ENCODE measurements around the gene MTMR1.

Gene MTMR1

DNA sequence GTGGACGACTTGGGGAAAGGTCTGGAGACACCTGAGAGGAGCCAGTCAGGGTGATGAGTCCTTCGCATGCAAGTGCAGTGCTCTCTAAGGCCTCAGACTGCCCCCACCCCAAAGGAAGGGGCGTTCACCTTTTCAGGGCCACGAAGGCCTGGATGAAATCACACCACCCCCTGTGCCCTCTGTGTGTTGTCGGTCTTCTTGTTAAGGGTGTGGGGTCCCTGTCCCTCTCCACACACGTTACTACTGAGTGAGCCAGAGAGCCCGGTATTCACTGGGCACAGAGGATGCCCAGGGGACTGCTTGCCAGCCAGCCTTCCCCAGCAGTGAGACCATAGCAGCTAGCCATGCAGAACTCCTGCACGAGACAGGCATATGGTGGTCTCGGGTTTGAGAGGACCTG lies 72.0 kb downstream of the MTMR1 start:
- no peak for DNase-seq

DNA sequence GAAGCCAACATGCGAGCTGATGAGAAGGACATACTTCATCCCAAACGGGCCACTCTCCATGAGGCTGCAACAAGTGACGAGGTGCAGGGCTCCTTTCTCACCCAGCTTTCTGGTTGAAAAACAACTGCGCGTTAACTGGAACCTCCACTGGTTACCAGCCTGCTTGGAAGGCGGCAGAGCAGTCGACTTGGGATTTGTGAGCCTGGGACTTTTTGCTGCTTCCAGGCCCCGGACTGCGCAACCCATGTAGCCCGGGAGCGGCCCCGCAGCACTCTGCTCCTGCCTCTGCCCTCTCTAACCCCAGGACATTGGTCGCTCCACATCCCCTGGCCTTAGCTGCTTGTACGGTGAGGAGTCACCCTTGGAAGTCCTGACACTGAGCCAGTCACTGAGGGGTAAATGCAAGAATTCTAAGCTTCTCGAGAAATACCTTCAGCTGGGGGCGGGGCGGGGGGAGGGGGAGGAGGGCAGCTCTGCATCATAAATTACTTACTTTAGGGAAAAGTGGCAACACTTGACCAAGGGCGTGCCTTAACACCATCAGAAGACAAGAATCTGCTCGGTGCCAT lies 72.7 kb downstream of the MTMR1 start:
- DNase-seq, result no peak

DNA sequence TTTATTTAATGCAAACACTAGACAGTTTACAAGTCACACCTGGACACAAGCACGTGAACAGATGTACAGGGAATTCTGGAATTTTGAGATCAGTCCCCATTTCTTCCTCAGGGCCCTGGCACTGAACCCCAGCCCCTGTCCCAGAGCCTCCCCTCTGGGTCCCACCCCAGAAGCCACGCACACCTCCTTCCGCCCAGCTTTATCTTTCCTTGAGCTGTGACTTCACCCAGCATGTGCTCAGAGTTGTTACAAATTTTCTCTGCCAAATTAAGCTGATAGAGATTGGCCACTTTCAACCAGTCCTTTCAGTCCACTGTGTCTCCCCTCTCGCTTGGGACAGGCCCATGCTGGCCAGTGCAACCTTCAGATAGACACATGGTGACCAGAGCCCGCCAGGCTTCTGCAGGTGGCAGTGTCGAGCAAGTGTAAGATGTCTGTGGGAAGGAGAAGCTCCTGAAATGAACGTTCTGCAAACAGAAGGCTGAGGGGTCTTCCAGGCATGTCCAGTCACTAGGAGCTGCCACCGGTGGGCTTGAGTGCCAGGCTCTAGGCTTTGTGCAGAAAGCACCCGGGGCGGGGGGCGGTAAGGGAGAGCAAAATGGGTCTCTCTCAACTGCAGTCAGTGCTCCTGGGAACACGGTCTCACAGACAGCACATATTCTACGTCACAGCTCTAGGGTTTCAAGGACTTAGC lies 73.3 kb downstream of the MTMR1 start:
- no peak for DNase-seq

DNA sequence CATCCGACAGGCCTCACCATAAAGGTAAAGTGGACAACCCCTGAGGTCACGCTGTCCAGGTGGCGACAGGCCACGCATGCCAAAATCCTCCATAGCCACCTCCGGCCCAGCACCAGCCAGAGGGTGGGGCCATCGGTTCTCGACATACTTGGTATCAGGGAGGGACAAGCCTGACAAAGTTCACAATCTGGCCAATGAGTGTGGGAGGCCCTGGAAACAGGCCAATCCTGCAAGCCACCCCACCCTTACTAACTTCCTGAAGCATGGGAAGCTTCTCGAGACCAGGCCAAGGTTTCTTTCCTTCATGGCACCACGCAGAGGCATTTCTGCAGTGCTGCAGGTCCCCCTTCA lies 73.8 kb downstream of the MTMR1 start:
- DNase-seq, result no peak

DNA sequence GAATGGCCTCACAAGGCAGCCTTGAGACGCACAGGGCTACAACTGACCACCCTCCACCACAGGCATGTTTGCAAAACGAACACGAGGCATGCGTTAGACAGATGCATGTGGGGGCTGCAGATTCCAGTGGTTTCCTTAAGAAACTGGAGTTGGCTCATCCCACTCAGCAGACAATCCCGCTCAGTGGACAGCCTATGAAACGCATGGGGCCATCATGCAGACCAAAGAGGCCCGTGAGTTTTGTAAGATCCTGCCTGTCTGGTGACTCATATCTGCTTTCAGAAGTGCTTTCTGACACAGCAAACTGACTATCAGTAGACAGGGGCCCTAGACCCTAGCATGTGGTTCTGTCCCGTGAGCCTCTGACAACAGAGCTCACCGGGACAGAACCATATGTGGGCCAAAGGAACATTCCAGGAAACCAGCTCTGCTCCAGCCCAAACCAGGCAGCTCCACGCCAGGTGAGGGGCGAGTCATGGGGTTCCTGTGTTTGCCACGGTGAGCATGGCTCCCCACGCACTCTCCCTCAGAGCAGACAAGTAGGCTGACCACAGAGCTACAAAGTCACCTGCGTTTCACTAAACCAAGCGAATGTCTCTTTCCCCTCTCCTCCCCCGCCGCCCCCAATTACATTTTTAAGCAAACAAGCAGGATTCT lies 74.4 kb downstream of the MTMR1 start:
- DNase-seq, result no peak

DNA sequence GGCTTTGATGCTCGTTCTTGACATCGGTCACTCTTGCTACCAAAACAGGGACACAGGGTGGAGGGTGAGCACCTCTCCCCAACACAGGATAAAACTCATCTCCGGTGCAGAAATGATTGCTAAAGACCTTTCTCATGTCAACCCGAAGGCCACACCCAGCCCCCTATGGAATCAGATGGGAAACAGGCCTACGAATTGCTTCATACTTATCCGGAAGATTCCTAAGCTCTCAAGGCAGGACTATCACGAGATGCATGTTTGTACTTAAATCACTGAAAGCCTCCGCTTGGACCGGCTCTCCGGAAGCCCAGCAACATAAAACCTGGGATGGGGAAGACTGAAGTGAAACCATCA lies 74.9 kb downstream of the MTMR1 start:
- DNase-seq, result no peak

DNA sequence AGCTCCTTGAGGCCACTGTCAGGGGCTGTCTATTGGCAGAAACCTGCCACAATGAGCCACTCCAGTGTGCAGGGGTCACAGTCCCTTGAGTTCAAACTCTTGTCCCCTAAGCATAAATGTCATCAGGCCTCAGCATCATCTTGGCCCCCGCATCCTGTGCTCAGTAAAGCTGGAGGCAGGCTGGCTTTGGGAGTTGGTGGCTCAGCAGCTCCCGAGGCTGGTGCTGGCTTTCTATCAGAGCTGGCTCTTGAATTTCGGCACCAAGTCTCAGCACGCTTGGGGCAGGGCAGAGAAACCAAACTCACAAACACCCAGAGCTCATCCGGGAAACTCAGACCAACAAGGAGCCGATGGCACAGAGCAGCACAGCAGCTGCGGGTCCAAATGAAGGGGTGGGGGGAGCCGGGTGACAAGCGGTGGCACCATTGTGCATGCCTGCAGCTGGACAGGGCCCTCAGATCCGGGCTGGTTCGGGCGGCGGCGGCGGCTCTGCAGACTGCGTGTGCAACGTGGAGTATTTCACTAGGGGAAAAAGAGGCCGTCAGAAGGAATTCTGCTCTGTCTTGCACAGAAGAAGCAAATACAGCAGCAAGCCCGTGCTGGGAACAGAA lies 75.5 kb downstream of the MTMR1 start:
- no peak for DNase-seq

DNA sequence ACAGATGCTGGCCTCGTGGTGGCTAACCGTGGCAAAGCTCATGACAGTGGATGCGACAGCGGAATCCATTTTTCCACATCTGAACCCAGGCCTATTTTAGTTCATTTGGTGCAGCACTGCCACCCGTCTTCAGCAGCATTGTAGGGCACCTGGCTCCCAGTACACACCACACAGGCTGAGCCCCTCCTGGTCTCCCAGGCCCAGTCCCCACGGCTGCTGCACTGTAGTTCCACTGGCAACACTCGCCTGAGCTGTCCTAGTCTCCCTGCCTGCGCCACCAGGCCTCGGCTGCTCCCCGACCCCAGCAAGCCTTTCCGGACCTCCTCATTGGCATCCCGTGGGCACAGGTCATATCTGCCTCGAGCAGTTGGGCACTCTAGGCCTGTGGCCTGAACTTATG lies 76.2 kb downstream of the MTMR1 start:
- no peak for DNase-seq

DNA sequence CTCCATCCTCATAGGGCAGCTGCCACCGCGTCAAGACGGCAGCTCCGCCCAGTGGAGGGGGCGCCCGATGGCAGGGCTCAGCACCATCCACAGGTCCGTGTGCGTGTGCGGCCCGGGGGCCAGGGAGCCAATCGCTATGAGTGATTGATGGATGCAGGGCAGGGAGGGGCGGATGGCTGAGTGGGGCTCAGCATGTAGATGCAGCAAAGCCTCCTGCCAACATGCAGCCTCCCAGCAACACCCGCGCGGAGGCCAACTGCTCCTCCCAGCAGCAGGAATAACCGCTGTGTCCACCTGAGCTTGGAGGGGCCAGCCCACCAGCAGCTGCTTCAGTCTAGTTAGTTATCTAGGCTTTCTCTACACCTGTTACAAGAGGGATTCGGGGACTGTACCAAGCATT lies 77.4 kb downstream of the MTMR1 start:
- DNase-seq, result no peak

DNA sequence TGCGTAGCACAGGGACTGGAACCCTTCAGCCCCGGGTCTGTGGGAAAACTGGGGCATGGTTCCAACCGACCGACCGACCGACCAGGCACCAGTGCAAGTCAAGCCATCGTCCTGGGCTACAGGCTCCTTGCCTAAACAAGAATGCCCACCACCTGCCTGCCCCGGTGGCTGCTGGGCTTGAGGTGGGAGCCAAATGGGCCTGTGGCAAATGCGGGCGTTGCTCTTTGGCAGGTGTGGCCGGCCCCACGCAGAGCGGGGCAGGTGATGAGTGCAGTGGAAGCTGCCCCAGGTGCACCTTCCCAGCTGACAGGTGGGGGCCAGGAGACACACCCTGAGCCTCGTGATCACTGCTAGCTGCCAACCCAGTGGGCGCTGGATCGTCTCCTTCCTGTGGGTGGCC lies 77.9 kb downstream of the MTMR1 start:
- no peak for DNase-seq

DNA sequence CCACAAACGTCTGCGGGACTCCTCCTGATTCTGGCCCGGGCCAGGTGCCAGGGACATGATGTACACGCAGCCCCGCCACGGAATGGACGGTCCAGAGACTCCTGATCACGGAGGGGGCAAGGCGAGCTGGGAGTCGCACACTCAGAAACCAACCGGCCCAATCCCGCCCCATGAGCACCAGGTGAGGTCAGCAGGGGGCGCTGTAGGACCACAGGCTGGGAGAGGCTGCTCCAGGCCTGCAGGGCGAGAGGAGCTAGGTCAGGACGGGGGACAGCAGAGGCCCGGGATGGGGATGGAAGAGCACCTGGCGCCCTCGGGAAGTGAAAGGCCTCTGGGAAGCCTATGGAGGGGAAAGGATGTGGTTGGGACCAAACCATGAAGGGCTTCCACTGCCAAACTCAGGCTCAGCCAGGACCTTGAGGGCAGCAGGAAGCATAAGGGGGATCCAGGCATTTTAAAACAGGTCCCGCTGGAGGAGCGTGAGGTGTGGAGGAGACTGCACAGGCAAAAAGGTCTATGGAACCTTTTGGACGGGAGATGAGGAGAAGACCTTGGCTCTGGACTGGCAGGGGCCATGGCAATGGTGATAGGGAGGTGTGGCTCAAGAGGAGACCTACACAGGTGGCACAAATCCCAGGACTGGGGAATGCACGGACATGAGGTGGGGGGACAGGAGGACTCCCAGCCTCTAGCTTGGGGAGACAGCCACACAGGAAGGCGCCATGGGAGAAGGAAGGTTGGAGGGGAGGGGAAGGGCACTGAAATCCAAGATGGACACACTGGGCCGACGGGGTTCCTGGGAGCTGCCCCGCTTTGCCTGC lies 79.2 kb downstream of the MTMR1 start:
- DNase-seq, result peak; percentile 34 to 66

DNA sequence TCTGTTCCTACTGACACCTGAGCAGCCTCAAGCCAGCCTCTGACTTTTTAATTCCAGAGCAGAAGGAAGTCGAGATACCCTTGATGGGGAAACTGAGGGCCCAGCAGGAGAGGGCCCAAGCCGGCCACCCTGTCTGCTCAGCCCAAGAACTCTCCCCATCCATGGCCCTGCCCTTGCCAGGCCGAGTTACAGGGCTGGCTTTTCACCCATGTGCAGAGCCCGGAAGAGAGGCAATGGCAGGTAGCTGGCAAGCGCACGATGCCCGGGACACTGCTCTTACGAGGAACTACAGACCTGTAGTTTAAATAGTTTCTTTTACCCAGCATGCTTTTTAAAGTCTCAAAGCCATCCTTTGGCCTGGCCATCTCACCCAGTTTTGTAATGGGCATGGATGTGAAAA lies 79.9 kb downstream of the MTMR1 start:
- DNase-seq, result no peak

DNA sequence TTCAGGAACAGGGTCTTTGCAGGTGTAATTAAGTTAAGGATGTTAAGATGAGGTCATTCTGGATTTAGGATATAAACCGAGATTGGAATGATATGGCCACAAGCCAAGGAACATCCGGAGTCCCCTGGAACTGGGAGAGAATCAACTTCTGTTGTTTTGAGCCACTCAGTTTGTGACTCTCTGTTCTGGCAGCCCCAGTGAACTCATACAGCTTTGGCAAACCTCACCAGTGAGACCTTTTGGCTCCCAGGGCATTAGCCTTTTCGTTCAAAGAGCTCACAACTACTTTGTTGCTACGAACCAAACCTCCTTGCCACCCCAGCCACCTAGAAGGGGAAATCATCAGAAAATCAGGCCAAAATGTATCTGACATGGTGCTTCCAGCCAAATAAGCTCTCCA lies 80.4 kb downstream of the MTMR1 start:
- DNase-seq, result no peak

DNA sequence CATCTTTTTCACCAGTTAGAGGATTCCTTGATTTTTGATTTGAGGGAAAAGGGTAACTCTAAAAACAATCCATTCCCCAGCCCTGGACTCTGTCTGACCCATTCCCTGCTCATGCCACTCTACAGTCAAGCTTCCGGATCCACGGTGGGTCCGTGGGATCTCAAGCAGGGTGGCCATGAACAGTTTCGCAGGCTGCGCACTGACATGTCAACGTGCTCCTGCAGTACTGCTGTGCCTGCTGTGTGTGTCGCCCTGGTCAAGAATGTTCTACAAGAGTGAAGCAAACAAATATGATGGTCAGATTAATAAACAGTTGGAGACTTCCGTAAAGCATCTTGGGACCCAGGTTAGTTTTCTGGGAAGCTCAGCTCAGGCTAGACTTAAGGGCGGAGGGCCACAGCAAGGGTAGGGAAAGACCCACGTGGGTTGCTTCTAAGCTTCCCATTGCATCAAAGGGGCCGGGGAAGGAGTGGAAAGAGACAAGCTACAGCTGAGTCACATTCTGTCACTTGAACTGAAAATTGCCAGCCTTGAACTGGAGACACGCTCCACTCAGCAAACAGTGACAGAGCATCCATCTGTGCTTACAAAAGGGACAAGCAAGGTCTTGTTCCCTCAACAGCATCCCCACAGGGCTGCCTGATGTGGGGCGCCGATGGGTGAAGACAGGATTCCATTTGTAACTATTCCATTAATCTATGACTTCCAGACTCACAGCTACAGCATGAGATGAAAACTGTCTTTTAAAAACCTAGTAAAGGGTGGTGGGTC lies 81.8 kb downstream of the MTMR1 start:
- DNase-seq, result no peak

DNA sequence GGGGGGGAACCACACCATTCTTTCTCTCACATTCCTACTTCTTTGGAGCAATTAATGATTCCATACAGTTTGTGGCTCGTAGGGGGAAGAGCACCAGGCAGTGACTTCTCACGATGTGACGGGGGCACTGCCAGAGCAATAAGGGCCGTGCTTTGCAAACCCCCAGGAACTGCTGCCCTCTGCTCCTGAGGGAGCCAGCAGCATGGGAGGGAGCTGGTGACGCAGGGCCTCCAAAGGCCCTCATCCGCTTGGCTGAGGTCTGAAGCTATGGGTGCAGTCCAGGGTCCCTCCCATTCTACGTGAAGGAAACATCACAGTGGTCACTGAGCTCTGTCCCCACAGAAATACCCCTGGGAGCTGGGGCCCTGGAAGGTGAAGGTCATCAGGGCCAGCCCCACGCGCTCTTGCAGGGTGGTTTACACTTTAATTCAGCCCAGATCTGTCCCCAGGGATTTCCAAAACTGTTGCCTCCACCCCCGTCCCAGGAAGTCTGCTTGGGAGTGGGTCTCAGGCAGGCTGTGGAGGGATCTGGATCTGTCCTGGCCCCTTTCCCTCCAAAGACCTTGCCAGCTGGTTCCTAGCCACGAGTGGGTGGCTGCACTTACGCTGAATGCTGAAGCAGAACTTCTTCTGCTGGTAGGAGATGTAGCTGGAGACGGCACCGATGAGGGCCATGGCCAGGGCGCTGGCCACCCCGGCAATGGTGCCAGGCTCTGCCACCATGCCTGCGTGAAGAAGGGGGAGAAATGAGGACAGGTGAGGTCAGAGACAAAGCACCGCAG lies 82.6 kb downstream of the MTMR1 start:
- no peak for DNase-seq

DNA sequence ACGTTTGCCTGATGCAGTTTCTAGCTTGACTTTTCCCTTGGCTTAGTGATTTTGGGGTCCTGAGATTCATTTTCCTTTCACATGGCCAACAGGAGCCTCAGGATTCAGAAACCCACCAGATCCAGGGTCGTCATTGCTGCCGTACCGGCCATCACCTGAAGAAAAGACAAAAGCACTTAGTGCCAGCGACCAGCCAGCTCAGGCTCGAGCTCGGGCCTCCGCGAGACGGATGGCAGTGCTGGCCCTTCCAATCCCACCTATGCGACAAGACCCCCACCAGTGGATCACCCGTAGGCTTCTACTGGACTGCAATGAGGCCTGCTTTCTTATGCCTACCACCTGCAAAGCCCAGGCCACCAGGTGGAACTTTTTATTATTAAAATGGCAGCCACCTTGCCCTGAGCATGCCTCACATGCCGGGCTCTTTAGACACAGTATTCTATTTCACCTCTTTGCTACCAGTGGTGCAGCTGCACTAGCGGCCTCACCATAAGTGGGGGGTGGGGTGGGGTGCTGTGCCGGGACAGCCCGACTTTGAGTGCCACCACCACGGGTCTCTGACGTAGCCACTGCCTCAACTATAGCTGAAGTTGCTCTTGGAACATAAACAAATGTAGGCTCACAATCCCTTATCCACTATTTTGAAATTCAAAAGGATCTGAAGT lies 84.3 kb downstream of the MTMR1 start:
- no peak for DNase-seq

DNA sequence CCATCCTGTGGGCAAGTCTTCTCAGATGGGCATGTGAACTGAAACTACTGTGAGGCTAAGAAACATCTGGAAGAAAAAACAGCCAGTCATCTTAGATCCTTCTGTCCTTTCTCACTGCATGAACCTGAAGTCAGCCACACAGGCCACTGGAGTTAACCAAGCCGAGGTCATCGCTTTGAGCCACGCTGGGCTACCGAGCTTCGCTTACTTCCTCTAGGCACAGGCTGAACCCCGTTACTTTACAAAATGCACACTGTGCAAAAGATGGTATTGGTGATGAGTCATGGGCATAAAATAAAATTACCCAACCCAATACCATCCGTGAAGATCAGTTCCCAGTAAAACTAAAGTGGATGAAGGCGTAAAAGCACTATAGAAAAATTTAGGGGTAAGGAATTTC lies 86.2 kb downstream of the MTMR1 start:
- DNase-seq, result no peak

DNA sequence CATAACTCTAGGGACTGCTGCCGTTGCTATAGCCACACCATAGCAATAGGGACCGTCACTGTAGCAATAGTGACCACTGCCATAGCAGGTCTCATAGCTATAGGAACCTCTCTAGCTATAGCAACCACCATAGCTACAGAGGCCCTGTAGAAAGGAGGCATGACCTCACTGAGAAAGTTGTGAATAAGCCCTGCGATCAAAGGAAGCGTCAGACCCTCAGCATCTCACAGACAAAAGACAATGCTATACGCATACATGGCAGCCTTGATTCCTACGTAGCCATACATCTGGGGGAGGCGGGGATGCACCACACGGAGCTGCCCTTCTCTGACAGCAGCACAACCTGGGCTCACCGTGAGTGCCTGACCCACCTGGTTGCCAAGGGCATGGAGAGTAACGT lies 88.5 kb downstream of the MTMR1 start:
- DNase-seq, result no peak

DNA sequence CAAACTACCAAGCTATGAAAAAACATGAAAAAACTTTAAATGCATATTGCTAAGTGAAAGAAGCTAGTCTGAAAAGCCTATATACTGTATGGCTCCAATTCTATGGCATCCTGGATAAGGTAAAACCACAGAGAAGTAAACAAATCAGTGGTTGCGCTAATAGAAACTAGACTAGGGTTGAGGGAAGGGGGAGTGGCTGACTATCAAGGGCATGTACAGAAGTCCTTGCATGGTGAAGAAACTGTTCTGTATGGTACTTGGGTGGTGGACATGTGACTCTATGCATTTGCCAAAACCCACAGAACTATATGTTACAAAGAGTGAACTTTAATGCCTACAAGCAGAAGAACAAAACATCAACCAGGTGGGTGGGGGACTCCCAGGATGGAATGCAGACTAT lies 96.8 kb downstream of the MTMR1 start:
- DNase-seq, result no peak

DNA sequence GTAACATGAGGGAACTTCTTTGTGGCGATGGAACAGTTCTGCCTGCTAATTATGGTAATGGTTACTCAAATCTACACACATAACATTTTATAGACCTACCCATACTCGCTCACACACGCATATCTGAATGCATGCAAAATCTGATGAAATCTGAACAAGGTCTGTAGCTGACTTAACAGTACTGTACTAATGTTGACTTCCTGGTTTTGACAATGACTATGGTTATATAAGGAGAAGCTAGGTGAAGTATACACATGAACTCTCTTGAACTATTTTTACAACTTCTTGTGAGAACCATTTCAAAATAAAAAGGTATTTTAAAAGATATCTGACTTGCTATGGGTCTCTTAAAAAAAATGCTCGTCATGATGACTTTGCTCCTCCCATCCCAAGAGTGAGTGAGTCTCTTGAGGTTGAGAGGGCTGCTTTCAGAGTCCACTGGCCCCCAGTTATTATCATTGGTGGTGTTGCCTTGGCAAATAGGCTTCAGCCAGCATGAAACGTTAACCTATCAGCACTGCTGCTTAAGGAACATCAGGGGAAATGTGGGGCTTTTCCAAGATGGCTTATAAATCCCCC lies 99.8 kb downstream of the MTMR1 start:
- DNase-seq, result no peak

DNA sequence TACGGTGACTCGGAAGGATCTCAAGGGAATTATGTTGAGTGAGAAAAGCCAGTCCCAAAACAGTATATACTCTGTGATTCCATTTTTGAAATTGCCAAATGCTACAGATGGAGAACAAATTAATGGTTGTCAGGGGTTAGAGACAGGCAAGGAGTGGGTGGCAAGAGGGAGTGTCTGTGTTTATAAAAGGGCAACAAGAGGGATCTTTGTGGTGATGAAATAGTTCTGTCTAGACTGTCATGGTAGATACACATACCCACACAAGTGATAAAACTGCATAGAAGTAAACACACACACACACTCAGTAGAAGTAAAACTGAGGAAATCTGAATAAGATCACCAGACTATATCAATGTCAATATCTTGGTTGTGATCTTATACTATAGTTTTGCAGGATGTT lies 112.5 kb downstream of the MTMR1 start:
- DNase-seq, result no peak
